IPS-11a (cell line): Measurements from ENCODE around the gene TOX2.

Experiments
- H3K4me3 ChIP-seq: one replicate; pipeline ENCODE4 v1.5.1; 2013; ENCODE audit warnings: low read depth, low read length, control low read depth

The TOX2 gene

DNA sequence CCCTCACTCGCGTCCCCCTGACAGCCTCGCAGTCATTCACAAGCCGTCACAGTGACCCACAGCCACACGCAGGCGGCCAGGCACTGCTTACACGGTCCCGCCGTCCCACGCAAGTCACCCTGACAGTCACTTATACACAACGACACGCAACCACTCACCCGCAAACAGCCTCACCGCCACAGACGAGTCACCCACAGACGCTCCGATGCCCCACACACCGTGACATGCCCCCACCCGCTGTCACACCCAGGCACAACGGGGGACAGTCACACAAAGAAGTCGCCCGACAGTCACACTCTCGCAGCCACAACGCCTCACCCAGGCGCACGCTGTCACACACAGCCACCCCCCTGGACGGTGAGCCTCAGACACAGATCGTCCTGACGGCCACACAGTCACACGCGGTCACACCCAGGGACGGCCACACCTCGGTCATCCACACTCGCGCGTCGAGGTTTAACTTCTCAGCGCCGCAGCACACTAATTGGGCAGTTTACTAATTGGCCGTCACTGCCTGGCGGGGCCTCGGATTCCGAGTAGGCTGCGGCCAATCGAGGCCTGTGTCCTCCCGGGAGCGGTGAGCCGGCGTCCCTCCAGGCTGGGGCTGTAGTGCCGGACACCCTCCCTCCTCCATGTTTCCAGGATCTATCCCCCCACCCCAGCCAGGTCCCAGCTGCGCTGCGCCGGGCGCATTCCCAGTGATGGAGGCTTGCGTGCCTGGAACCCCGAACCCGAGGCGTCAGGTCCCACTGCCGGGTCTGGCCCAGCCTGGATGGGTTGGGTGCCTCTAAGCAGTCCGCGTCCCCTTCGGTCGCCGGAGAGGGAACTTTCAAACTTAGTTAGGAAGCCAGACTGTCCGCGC lies 790 bp downstream of the TOX2 start:
- peak overlapping the region; percentile 61 for H3K4me3 ChIP-seq

DNA sequence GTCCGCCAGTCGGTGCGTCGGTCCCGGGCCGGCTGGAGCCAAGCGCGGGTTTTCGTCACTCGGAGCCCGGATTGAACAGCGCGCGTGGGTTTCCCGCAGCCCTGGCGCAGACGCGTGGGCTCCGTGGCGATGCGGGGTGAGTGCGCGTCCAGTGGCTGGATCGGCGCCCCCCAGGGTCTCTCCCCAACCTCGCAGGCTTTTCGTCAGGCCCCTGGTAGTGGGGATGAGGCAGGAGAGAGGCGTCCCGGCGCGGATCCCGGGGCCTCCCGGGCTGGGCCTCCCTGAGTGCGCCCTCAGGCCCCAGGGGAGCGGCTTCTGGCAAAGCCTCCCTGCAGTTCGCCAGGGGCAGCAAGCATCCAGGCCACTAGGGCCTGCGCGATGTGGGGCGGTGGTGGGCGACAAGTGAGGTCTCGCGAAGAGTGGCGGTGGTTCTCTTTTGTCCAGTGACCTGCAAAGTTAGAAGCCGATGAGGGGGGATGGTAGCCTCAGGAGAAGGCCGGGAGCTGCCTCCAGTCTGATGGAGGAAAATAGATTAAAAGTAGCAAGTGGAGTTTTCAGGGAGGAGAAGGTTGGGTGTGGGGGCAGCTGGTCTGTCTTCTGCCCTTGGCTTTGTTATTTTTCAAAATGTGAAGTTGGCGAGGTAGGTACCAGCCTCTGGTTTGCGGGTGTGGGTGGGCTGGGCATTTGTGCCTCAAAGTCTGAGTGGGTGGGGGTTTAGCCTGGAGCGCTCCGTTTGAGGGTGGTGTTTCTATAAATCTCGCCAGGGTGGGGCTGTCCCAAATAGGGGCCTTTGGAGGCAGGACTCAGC lies 1.6 kb downstream of the TOX2 start:
- H3K4me3 ChIP-seq, result peak overlapping the region; percentile 61

DNA sequence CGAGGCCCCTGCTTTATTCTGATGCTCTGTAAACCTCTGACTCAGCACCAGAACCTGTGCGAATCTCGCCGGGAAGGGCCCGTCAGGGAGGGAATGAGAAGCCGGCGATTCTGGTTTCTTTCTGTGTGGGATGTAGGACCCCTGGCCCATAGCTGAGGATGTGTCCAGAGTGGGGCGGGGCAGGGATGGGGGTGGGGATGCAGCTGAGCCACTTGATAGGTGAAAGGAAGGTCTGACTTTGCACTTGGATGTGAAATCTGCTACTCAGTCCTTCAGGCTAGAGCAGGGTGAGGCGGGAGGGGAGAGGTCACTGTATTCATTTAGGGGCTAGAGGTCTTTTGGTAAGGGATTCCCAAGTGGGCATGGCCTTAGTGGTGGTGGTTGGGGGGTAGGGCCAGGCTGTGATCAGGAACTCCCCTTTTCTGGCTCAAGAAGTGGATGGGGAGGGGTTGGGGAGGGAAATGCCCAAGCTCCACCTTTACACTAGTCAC lies 2.3 kb downstream of the TOX2 start:
- no peak overlapping the region for H3K4me3 ChIP-seq

DNA sequence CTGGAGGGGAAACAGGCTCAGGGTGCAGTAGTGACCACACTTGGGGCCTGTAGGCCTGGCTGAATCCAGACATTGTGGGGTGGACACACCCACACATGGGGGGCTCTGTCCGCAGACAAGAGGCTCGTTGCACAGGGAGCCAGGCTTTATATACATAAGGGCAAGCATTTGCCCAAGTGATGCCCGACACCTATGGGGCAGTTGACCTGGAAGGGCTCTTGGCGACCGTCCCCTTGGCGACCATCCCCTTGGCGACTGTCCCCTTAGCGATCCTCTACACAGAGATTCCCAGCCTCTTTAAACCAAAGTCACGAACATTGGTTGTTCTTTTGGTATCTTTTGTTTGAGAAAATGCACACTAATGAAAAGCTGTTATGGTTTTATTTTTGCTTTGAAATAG lies 2.7 kb downstream of the TOX2 start:
- H3K4me3 ChIP-seq, result no peak overlapping the region

DNA sequence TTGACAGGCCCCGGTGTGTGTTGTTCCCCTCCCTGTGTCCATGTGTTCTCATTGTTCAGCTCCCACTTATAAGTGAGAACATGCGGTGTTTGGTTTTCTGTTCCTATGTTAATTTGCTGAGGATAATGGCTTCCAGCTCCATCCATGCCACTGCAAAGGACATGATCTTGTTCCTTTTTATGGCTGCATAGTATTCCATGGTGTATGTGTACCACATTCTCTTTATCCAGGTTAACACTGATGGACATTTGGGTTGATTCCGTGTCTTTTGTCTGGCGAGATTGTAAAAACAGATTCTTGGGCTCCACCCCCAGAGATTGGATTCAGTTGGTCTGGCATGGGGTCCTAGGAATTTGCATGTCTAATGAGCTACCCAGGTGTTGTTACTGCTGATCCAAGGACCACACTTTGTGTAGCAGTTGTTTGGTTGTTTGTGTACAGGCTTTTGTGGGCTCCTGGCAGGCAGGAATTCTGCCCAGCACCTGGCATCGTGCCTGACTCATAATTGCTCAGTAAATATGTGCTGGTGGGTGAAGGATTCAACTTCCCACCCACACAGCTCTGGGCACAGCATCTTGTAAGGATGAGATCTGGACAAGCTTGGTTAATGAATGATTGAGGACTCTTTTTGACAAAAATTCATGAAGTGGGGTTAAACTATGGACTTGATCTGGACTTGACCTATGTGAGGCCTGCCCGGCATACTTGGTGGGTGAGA lies 5.2 kb downstream of the TOX2 start:
- H3K4me3 ChIP-seq, result no peak overlapping the region

DNA sequence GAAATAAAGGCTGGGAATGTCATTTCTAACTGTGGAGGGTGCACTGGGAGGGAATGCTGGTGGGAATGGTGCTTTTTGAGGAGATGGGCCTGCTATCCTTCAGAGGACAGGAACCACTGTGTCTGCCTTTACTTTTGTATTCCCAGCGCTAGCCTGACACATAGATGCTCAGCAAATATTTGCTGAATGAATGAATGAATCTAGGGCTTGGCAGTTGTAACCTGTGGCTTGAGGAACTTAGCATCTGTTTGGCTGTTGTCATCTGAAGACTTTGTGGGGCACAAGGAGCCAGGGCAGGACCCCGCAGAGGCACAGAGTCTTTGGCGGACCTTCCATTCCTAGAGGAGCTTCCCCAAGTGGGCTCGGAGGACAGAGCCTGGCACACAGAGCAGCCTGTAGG lies 6.1 kb downstream of the TOX2 start:
- H3K4me3 ChIP-seq, result no peak overlapping the region

DNA sequence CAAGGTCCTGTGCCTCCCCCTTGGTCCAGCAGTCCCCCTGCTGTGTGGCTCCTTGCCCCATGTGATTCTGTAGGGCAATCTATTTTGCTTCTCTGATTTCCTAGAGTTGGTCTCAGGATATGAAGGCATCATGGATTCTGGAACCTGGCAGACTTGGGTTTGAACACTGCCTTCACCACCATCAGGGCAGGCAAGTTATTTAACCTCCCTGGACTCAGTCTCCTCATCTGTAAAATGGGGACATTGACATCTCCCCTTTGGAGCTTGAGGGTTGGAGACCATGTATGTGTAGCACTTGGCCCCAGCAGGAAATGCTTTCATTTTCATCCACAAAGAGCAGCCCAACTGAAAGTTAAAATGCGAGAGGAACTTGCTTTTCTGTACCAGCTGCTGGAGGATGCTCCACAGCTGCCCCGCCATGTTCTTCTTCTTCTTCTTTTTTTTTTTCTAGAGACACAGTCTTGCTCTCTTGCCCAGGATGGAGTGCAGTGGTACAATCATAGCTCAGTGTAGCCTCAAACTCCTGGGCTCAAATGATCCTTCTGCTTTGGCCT lies 6.7 kb downstream of the TOX2 start:
- H3K4me3 ChIP-seq, result no peak overlapping the region

DNA sequence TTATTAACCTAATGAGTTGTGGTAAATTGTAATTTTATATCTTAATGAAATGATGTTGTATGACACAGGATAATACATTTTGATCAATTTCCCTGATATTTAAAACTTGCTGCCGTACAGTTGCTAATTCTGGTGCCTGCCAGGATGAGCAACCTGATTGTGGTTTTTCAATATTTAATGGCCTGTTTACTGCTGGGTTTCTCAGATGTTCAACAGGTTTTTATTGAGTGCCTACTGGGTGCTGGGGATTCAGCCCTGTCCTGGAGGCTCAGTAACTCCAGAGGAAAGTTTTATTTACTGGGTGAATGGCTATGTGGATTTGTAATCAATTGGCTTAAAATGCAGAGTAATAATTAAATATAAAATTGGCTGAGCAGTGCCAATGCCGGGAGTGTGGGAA lies 8.0 kb downstream of the TOX2 start:
- H3K4me3 ChIP-seq, result no peak overlapping the region

DNA sequence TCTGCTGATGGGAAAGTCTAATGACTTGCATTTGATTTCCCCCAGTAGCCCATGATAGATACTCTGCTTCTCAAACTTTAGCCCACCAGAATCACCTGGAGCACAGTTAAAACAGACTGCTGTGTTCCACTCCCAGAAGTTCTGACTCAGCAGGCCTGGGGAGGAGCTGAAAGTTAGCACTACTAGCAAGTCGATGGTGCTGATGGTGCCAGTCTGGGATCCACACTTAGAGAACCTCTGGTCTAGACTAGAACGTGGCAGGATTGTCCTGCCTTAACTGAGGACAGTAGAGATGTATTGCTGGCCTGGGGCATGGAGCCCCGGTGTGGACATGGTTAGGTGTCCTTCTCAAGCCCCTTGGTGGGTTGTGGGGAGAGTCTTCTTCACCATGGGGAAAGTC lies 8.7 kb downstream of the TOX2 start:
- no peak overlapping the region for H3K4me3 ChIP-seq

DNA sequence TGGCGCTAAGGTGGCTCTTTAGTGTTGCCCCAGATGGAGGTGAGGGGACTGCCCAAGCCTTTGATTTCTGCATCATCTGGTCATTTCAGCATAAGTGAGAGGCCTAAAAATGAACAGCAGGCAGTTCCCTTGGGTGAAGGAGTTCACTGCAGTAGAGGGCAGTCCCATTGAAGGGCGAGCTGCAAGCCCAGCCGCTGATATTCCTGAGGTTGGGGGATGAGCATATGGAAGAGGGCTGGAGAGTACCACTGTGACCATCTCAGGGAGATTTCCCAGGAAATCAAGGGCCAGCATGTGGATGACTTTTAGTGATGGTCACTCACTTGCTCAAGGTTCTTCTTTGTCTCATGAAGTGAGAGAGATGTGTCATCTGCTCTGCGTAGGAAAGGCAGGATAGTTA lies 9.3 kb downstream of the TOX2 start:
- no peak overlapping the region for H3K4me3 ChIP-seq

DNA sequence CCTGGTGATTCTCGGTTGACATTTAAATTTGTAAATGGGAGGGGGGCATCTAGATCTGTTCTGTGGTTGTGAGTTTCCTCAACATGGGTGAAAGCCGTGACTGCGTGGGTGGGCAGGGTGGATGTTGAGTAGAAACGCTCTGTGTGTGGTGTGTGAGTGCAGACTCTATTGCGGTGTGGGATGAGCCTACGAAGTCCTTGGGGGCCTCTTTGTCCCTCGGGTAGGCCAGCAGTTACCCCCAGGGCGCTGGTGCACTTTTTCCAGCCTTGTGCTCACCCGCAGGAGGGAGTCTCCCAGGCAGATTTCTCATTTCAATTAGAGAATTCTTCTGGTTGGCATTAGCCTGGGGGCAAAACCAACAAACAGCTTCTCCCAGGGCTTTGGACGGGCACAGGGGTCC lies 10.6 kb downstream of the TOX2 start:
- no peak overlapping the region for H3K4me3 ChIP-seq

DNA sequence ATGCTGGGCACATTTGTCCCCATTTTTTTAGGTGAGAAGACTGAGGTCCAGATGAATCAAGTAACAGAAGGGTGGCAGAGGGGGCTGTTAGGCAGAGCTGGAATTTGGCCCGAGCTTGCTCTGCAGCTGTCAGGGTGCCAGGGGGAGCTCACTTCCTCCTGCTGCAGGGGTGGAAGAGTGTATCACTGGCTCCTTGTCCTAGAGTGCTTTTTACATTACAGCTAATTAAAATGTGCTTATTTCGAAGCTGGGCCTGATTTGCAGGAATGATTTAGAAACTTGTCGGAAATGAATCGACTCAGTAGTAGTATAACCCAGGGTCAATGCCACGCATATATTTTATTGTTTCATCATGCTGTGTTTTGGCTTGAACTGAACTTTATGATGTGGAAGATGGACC lies 11.1 kb downstream of the TOX2 start:
- H3K4me3 ChIP-seq, result no peak overlapping the region

DNA sequence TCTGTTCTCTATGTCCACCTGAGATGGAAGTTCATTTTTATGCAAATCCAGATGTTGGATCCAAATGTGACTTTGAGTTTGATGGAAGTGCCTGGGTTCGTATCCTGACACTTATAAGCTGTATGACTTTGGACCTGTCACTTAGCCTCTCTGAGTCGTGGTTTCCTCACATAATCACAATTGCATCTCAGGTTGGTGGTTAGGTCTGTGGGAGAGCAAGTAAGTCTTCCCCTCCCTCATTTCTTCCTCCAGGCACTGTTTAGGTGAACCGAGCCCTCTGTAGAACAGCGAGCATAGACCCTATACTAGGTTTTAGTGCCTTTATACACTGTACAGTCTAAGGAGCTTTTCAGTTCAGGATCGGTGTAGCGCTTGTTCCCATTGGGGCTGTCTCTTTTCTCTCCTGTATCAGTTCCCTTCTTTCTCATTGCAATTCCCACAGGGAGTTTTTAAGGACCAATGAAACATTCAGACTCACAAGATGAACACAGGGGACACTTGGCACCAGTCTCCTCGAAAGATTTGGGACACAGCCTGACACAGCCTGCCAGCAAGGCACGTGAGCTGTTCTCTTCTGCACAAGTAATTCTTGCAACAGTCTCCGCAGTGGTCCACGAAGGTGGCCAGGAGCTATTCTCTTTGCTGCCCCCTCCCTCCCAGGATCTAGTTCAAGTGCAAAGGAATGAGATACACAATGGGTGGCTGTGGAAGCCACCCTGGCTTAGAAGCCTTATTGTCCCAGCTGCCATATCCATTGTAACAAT lies 11.8 kb downstream of the TOX2 start:
- H3K4me3 ChIP-seq, result no peak overlapping the region

DNA sequence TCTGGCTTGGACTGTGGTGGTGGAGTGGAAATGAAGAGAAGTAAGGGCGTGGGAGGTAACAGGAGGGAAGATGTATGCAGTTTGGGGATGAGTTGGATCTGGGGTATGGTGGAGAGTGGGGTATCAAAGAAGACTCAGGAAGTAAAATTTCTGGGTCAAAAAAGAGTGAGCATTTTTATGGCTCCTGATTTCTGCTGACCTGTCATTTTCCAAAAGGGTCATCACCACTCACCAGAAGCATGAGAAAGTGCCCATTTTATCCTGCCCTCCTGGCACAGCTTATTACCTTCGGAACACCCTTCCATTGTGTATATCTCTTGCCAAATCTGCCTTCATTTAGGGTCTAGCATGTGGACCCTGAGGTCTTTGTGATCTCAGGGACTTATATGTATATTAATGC lies 17.3 kb downstream of the TOX2 start:
- no peak overlapping the region for H3K4me3 ChIP-seq

DNA sequence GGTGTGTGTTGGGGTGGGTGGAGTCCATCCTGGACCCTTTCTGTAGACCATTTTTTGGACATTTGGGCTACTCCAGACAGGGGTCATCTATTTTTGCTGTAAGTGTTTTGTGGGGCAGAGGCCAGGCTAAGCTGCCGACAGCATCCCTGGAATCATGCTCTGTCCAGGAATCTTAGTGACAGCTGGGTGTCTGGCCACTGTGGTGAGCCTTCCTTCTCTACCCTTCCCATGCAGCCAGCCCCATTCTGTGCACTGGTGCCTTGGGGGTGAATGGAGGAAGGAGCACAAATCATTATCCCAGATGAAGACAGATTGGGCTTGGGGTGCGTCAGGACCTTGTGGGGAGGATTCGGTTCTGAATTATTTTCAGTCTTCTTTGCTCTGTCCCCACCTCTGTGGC lies 20.2 kb downstream of the TOX2 start:
- no peak overlapping the region for H3K4me3 ChIP-seq

DNA sequence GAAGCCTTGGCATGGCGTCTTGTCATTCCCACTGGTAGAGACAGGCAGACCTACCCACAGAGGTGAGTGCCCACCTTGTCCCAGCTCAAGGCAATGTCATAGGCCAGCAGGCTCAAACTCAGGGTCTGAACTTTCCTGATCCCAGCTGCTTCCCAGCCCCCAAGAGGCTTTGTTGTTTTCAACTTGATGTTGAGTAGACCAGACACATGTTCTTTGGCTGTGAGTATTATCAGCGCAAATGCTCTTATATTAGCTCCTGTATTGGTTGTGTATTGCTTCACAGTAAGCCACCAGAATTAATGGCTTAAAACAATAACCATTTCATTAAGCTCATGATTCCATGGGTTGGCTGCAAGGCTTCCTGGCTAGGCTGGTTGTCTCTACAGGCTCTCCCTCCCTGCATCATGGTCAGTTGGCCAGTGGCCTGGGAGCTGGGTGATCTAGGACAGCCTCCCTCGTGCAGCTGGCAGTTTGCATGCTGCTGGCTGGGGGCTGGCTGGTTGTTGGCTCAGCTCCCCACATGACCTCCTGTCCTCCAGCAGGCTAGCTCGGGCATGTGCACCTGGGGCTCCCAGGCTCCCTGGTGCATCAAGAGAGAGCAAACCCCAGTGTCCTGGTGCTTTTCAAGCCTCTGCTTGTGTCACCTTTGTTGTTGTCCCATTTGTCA lies 21.6 kb downstream of the TOX2 start:
- H3K4me3 ChIP-seq, result no peak overlapping the region

DNA sequence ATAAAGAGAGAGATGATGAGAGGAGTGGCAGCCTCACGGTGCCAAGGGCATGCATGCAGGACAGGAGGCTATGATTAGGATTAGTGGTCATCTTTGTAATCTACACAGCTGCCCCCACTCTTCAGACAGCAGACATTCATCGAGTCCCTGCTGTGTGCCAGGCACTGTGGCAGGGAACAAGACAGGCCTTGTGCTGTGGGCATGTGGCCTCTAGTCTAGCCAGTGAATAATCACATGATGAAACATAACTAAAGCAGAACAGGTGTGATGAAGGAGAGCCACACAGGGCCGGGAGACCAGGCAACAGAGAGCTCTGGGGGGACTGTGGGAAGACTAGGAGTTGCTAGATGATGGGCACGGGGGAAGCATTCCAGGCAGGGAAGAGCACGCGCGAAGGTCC lies 22.2 kb downstream of the TOX2 start:
- H3K4me3 ChIP-seq, result no peak overlapping the region

DNA sequence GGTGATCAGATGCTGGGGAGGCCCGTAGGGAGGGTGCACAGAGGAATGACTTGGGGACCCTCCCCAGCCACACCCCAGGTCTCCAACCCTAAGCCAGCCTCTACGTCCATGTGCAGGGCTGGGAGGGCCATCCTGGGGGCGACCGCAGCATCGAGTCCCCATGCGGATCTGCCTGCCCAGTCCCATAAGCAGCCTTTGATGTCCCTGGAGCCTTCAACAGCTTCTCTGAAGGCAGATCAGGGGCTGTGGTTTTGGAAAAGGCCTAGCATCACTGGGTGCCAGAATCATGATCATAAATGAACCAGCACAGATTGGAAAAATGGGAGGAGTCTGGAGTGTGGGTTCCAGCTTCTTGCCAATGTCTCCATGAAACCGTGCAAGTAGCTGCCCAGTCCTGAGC lies 22.9 kb downstream of the TOX2 start:
- no peak overlapping the region for H3K4me3 ChIP-seq

DNA sequence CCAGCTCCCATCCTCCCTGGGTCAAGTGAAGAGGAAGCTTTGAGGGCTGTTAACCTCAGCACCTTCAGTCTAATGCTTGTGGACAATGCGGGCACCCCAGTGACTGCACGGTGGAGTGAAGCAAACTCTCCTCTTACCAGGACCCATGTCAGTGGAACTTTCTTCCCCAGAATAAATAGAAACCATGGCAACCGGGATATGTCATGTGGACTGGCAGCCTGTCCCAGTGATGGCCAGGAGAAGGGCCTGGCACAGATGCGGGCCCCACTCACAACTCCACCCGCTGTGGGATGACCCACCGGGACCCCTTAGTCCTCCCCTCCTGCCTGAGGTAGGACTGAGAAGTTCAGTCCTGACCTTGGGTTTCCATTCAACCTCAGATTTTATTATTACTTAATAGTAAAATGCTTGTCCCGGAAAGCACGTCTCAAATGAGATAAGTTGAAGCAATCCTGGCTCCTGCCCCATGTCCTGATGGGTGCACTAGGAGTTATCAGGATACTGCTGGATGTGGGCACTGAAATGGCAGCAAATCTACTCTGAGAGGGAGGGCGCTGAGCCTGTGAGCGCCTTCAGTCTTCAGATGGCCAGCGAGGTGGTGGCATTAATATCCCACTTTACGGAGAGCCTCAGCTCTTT lies 23.5 kb downstream of the TOX2 start:
- H3K4me3 ChIP-seq, result no peak overlapping the region
